Measurements from ENCODE around the gene CUL4A. TPM values are rescaled to one million over a fixed set of nuclear protein-coding genes. Genes with fewer than 3 reads are reported as not detected.

CUL4A gene
- total and polyA plus RNA-seq, 2 donors (not counting 1 experiment from before 2014, with no cell fraction given) = 37.5 to 80.4 TPM

GRCh38 chr13:113170511-113170910, 38.9 kb upstream of the CUL4A start:
- 75% methylated on average over 3 of the region's 5 CpGs for WGBS (ENCODE audit: insufficient coverage)
- DNase-seq (no peak), ATAC-seq (ENCODE audit: low read depth) (no peak)
- no peak for TF ChIP-seq EZH2 (IDR thresholded peaks at IDR 0.05; ENCODE audit: borderline replicate concordance, insufficient read depth, low read depth, low read length, poor library complexity, severe bottlenecking)
- TF ChIP-seq CTCF (IDR thresholded peaks at IDR 0.05) = no peak
- no peak overlapping the region for H3K27ac ChIP-seq (ENCODE audit: low read length in 2 of 2)
- no peaks in the 10 kb centered on the region for H4K20me1 ChIP-seq (ENCODE audit: control insufficient read depth, insufficient read depth, low read length, poor library complexity, severe bottlenecking)
- H2AFZ ChIP-seq (ENCODE audit: insufficient read depth, low read depth, low read length, poor library complexity, severe bottlenecking) = no peak overlapping the region
- no peaks in the 10 kb centered on the region for H3K27me3 ChIP-seq (replicated peaks in 1 of 4; ENCODE audit: control extremely low read depth in 1 of 4, control insufficient read depth in 3 of 4, insufficient read depth in 4 of 4, low read length in 3 of 4)
- H3K9me3 Mint-ChIP-seq (ENCODE audit: insufficient read depth) = no peaks in the 10 kb centered on the region
- no peak overlapping the region for H3K4me3 ChIP-seq (ENCODE audit: control extremely low read depth in 1 of 5, extremely low read depth in 1 of 5, insufficient read depth in 1 of 5, low read depth in 2 of 5, low read length in 4 of 5)
- ChIA-PET CTCF (no interaction called here), POLR2A (no interaction called here)
- no peaks in the 10 kb centered on the region for H3K27me3 Mint-ChIP-seq
- no peak overlapping the region for H3K9ac ChIP-seq (ENCODE audit: low read length)
- intact Hi-C loops (cut with micrococcal nuclease) = no loop called here
- H3K9me3 ChIP-seq (ENCODE audit: control extremely low read depth in 1 of 3, control insufficient read depth in 2 of 3, insufficient read depth in 1 of 3, low read length in 2 of 3) = peaks cover 0 to 3% (median 0%) of the 10 kb centered on the region in 3 donors
- H3K27ac Mint-ChIP-seq = no peak overlapping the region
- no peak overlapping the region for H3K4me3 Mint-ChIP-seq
- peaks cover 0 to 5% of the 10 kb centered on the region in 2 donors for H3K4me1 ChIP-seq (ENCODE audit: control insufficient read depth in 2 of 2, insufficient read depth in 2 of 2, low read length in 2 of 2)
- H3K36me3 ChIP-seq (replicated peaks in 1 of 2; ENCODE audit: control extremely low read depth in 1 of 2, control insufficient read depth in 1 of 2, extremely low read depth in 1 of 2, insufficient read depth in 2 of 2, low read length in 1 of 2) = peaks cover 0 to 13% of the 10 kb centered on the region in 2 experiments
- H3K4me1 Mint-ChIP-seq = peaks cover 7% of the 10 kb centered on the region
- no peaks in the 10 kb centered on the region for H3K79me2 ChIP-seq (ENCODE audit: control insufficient read depth, insufficient read depth, low read length)
- no peak overlapping the region for H3K4me2 ChIP-seq (replicated peaks; ENCODE audit: low read depth, low read length, poor library complexity, severe bottlenecking)

GRCh38 chr13:113171250-113172125, 37.9 kb upstream of the CUL4A start:
- no peak overlapping the region for H3K9ac ChIP-seq (ENCODE audit: low read length)
- H3K79me2 ChIP-seq (ENCODE audit: control insufficient read depth, insufficient read depth, low read length) = no peaks in the 10 kb centered on the region
- ChIA-PET POLR2A (no interaction called here), CTCF (no interaction called here)
- no peak overlapping the region for H3K4me3 ChIP-seq (ENCODE audit: control extremely low read depth in 1 of 5, extremely low read depth in 1 of 5, insufficient read depth in 1 of 5, low read depth in 2 of 5, low read length in 4 of 5)
- H3K4me3 Mint-ChIP-seq = no peak overlapping the region
- H3K4me2 ChIP-seq (replicated peaks; ENCODE audit: low read depth, low read length, poor library complexity, severe bottlenecking) = no peak overlapping the region
- H3K4me1 Mint-ChIP-seq = peaks cover 10% of the 10 kb centered on the region
- TF ChIP-seq EZH2 (IDR thresholded peaks at IDR 0.05; ENCODE audit: borderline replicate concordance, insufficient read depth, low read depth, low read length, poor library complexity, severe bottlenecking) (no peak), CTCF (IDR thresholded peaks at IDR 0.05) (no peak)
- H3K9me3 ChIP-seq (ENCODE audit: control extremely low read depth in 1 of 3, control insufficient read depth in 2 of 3, insufficient read depth in 1 of 3, low read length in 2 of 3) = peaks cover 0 to 7% (median 0%) of the 10 kb centered on the region in 3 donors
- H2AFZ ChIP-seq (ENCODE audit: insufficient read depth, low read depth, low read length, poor library complexity, severe bottlenecking) = no peak overlapping the region
- H3K9me3 Mint-ChIP-seq (ENCODE audit: insufficient read depth) = peaks cover 3% of the 10 kb centered on the region
- no peaks in the 10 kb centered on the region for H3K27me3 Mint-ChIP-seq
- DNase-seq (no peak), ATAC-seq (ENCODE audit: low read depth) (no peak)
- H3K36me3 ChIP-seq (replicated peaks in 1 of 2; ENCODE audit: control extremely low read depth in 1 of 2, control insufficient read depth in 1 of 2, extremely low read depth in 1 of 2, insufficient read depth in 2 of 2, low read length in 1 of 2) = peaks cover 0 to 22% of the 10 kb centered on the region in 2 experiments
- intact Hi-C loops (cut with micrococcal nuclease) = no loop called here
- H3K27ac Mint-ChIP-seq = no peak overlapping the region
- WGBS (ENCODE audit: insufficient coverage) = 91% methylated on average over 32 of the region's 34 CpGs
- peaks cover 0 to 5% of the 10 kb centered on the region in 2 donors for H3K4me1 ChIP-seq (ENCODE audit: control insufficient read depth in 2 of 2, insufficient read depth in 2 of 2, low read length in 2 of 2)
- no peaks in the 10 kb centered on the region for H4K20me1 ChIP-seq (ENCODE audit: control insufficient read depth, insufficient read depth, low read length, poor library complexity, severe bottlenecking)
- no peaks in the 10 kb centered on the region for H3K27me3 ChIP-seq (replicated peaks in 1 of 4; ENCODE audit: control extremely low read depth in 1 of 4, control insufficient read depth in 3 of 4, insufficient read depth in 4 of 4, low read length in 3 of 4)
- H3K27ac ChIP-seq (ENCODE audit: low read length in 2 of 2) = no peak overlapping the region
